HG03135 (cell line): ENCODE results near the gene GRAMD1C.

Experiments
- ATAC-seq: cut with Tn5 transposase; IDR thresholded peaks from one replicate; pipeline ENCODE4 v1.9.1; 2021; ENCODE audit warnings: mild to moderate bottlenecking, moderate library complexity; ENCODE audit not compliant: unreplicated experiment

The GRAMD1C gene

GRCh38 chr3:113948015-113948917 is 109.7 kb downstream of the GRAMD1C start:
- ATAC-seq: peak; percentile 39

- ATAC-seq: no peak
These were observed 114.3 kb downstream of the GRAMD1C start for GRCh38 chr3:113952921-113953320.

GRCh38 chr3:113953677-113954076 is 115.1 kb downstream of the GRAMD1C start:
- no peak for ATAC-seq

GRCh38 chr3:113954091-113954685 is 115.6 kb downstream of the GRAMD1C start:
- ATAC-seq: no peak

GRCh38 chr3:113963879-113964278 is 125.3 kb downstream of the GRAMD1C start:
- ATAC-seq: no peak

GRCh38 chr3:113966172-113966571 is 127.6 kb downstream of the GRAMD1C start:
- ATAC-seq: no peak

- no peak for ATAC-seq
These were observed 130.4 kb downstream of the GRAMD1C start for GRCh38 chr3:113968986-113969385.

- no peak for ATAC-seq
These were observed 139.2 kb downstream of the GRAMD1C start for GRCh38 chr3:113977822-113978221.

GRCh38 chr3:113979916-113980315 is 141.3 kb downstream of the GRAMD1C start:
- ATAC-seq: no peak

GRCh38 chr3:113981803-113982202 is 143.2 kb downstream of the GRAMD1C start:
- no peak for ATAC-seq

GRCh38 chr3:113983544-113983943 is 145.0 kb downstream of the GRAMD1C start:
- no peak for ATAC-seq

GRCh38 chr3:113985541-113985940 is 147.0 kb downstream of the GRAMD1C start:
- ATAC-seq: peak; percentile 91
